Measurements from ENCODE around the gene ZNF710.
A peak's percentile ranks its signal among the peaks of the same experiment; 100 is the strongest.

Gene ZNF710

GRCh38 chr15:90033448-90033847 is 32.3 kb downstream of the ZNF710 start:
- no peak for DNase-seq
- no peak for TF ChIP-seq GATA1 (IDR thresholded peaks at IDR 0.05; ENCODE audit: low read depth, low read length)
- no peak for TF ChIP-seq POLR2A (IDR thresholded peaks at IDR 0.05; ENCODE audit: low read length)

GRCh38 chr15:90035095-90035839 is 34.1 kb downstream of the ZNF710 start:
- DNase-seq = no peak
- TF ChIP-seq GATA1 (IDR thresholded peaks at IDR 0.05; ENCODE audit: low read depth, low read length) = no peak
- TF ChIP-seq POLR2A (IDR thresholded peaks at IDR 0.05; ENCODE audit: low read length) = no peak

GRCh38 chr15:90035840-90036230 is 34.7 kb downstream of the ZNF710 start:
- TF ChIP-seq POLR2A (IDR thresholded peaks at IDR 0.05; ENCODE audit: low read length) (no peak), GATA1 (IDR thresholded peaks at IDR 0.05; ENCODE audit: low read depth, low read length) (no peak)
- no peak for DNase-seq

GRCh38 chr15:90036343-90036742 is 35.2 kb downstream of the ZNF710 start:
- TF ChIP-seq GATA1 (IDR thresholded peaks at IDR 0.05; ENCODE audit: low read depth, low read length) (no peak), POLR2A (IDR thresholded peaks at IDR 0.05; ENCODE audit: low read length) (no peak)
- DNase-seq = no peak

- TF ChIP-seq POLR2A (IDR thresholded peaks at IDR 0.05; ENCODE audit: low read length) = no peak
- DNase-seq = no peak
Observed at GRCh38 chr15:90036806-90037510, 35.8 kb downstream of the ZNF710 start.

GRCh38 chr15:90037511-90037860 is 36.4 kb downstream of the ZNF710 start:
- no peak for DNase-seq
- TF ChIP-seq POLR2A (IDR thresholded peaks at IDR 0.05; ENCODE audit: low read length) = no peak
- TF ChIP-seq GATA1 (IDR thresholded peaks at IDR 0.05; ENCODE audit: low read depth, low read length) = no peak

GRCh38 chr15:90037961-90038631 is 37.0 kb downstream of the ZNF710 start:
- DNase-seq = peak; percentile 30 to 46
- TF ChIP-seq GATA1 (IDR thresholded peaks at IDR 0.05; ENCODE audit: low read depth, low read length) = no peak
- TF ChIP-seq POLR2A (IDR thresholded peaks at IDR 0.05; ENCODE audit: low read length) = no peak

GRCh38 chr15:90038632-90039095 is 37.5 kb downstream of the ZNF710 start:
- DNase-seq = no peak
- TF ChIP-seq POLR2A (IDR thresholded peaks at IDR 0.05; ENCODE audit: low read length) (no peak), GATA1 (IDR thresholded peaks at IDR 0.05; ENCODE audit: low read depth, low read length) (no peak)

- DNase-seq = no peak
Observed at GRCh38 chr15:90039996-90040395, 38.9 kb downstream of the ZNF710 start.

GRCh38 chr15:90040618-90041017 is 39.5 kb downstream of the ZNF710 start:
- TF ChIP-seq GATA1 (IDR thresholded peaks at IDR 0.05; ENCODE audit: low read depth, low read length) = no peak
- no peak for TF ChIP-seq POLR2A (IDR thresholded peaks at IDR 0.05; ENCODE audit: low read length)
- DNase-seq = peak; percentile 45 to 81

More at GRCh38 chr15:90039996-90040395, 38.9 kb downstream of the ZNF710 start:
- TF ChIP-seq GATA1 (IDR thresholded peaks at IDR 0.05; ENCODE audit: low read depth, low read length) (no peak), POLR2A (IDR thresholded peaks at IDR 0.05; ENCODE audit: low read length) (no peak)

- TF ChIP-seq POLR2A (IDR thresholded peaks at IDR 0.05; ENCODE audit: low read length) (no peak), GATA1 (IDR thresholded peaks at IDR 0.05; ENCODE audit: low read depth, low read length) (no peak)
- DNase-seq = no peak
Observed at GRCh38 chr15:90042356-90042755, 41.2 kb downstream of the ZNF710 start.

GRCh38 chr15:90042766-90043529 is 41.8 kb downstream of the ZNF710 start:
- DNase-seq = no peak
- TF ChIP-seq GATA1 (IDR thresholded peaks at IDR 0.05; ENCODE audit: low read depth, low read length) (no peak), POLR2A (IDR thresholded peaks at IDR 0.05; ENCODE audit: low read length) (no peak)

- TF ChIP-seq GATA1 (IDR thresholded peaks at IDR 0.05; ENCODE audit: low read depth, low read length) = no peak
- TF ChIP-seq POLR2A (IDR thresholded peaks at IDR 0.05; ENCODE audit: low read length) = no peak
- no peak for DNase-seq
Observed at GRCh38 chr15:90043530-90044010, 42.4 kb downstream of the ZNF710 start.

All from erythroblast (primary cell).